Activated CD8-positive, alpha-beta memory T cell treated with anti-CD3 and anti-CD28 coated beads for 4 hours (primary cell): Measurements from ENCODE around the gene MOB3A.
A peak's percentile ranks its signal among the peaks of the same experiment; 100 is the strongest.

Source experiments
- DNase-seq, 2 donors: peaks; one replicate each; pipeline ENCODE4 v3.0.0-alpha.2; 2020; ENCODE audit warnings: low read depth in 2 of 2

MOB3A gene

GRCh38 chr19:2081873-2082810, 14.0 kb downstream of the MOB3A start:
- DNase-seq = no peak

- DNase-seq = no peak
These were observed 15.7 kb downstream of the MOB3A start for GRCh38 chr19:2080336-2080988.

GRCh38 chr19:2079865-2080301, 16.2 kb downstream of the MOB3A start:
- DNase-seq = no peak

- DNase-seq = no peak
These were observed 16.9 kb downstream of the MOB3A start for GRCh38 chr19:2079076-2079864.

GRCh38 chr19:2077833-2078619, 18.1 kb downstream of the MOB3A start:
- DNase-seq = no peak

GRCh38 chr19:2077398-2077797, 18.7 kb downstream of the MOB3A start:
- no peak for DNase-seq

- DNase-seq = no peak
These were observed 19.6 kb downstream of the MOB3A start for GRCh38 chr19:2076526-2076944.

GRCh38 chr19:2072757-2073551, 23.2 kb downstream of the MOB3A start:
- DNase-seq = no peak

GRCh38 chr19:2070986-2071673, 25.0 kb downstream of the MOB3A start:
- no peak for DNase-seq

- no peak for DNase-seq
These were observed 25.7 kb downstream of the MOB3A start for GRCh38 chr19:2070436-2070827.

- DNase-seq = no peak
These were observed 31.2 kb downstream of the MOB3A start for GRCh38 chr19:2064788-2065524.

GRCh38 chr19:2064395-2064787, 31.7 kb downstream of the MOB3A start:
- no peak for DNase-seq

GRCh38 chr19:2063824-2064223, 32.3 kb downstream of the MOB3A start:
- no peak for DNase-seq

- DNase-seq = no peak
These were observed 33.4 kb downstream of the MOB3A start for GRCh38 chr19:2062770-2063169.

GRCh38 chr19:2062389-2062729, 33.8 kb downstream of the MOB3A start:
- no peak for DNase-seq

GRCh38 chr19:2061495-2062388, 34.4 kb downstream of the MOB3A start:
- DNase-seq = peak; percentile 98 to 99

GRCh38 chr19:2060884-2061494, 35.1 kb downstream of the MOB3A start:
- DNase-seq = no peak
